IPS DF 4.7 (cell line): Measurements from ENCODE around the gene SPRED2.

ENCODE experiments used
- DNase-seq: peaks from one replicate; pipeline ENCODE4 v3.0.0-alpha.2; 2013; ENCODE audit warnings: low spot score; ENCODE audit errors: extremely low read depth

The SPRED2 gene

DNA sequence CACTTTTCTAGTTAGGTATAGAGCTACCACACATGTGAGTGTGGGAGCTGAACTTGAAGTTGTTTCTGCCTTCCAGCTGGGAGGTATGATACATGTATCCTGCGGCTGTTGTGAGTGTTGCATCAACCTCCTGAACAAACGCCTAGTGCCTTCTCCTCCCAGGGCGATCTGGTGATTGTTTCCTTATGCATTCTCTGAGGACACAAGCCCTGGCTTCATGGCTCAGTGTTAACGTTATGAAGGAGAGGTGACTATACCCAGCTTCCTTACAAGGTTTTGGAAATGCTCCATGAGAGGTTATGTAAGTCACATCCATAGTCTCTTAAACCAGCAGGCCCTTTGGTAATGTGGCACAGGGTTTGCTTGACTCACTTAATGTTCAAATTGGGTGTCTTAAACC is 64.9 kb downstream of the SPRED2 start:
- no peak for DNase-seq

DNA sequence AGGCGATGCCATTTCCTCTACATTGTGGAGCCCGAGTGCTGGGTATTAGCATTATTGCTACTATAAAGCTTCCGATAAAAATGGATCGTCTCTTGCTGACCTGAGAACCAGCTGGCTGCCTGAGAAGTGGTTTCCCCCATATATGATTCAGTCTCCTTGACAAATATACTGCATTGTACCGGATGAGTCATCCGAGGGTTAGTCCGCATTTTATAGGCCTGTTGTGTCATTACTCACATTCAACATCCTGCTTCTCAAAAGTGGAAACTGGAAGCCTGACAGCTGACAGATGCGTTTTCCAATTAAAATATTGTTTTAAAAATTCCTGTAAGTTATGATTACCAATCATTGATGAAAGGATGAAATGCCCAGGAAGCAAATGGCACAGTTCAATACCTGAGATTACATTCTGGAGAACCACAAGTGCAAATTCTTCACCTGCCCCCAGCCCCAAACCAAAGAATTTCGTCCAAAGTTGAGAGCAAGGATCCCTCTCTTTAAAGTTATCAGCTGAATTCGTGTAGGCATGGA is 65.7 kb downstream of the SPRED2 start:
- no peak for DNase-seq

DNA sequence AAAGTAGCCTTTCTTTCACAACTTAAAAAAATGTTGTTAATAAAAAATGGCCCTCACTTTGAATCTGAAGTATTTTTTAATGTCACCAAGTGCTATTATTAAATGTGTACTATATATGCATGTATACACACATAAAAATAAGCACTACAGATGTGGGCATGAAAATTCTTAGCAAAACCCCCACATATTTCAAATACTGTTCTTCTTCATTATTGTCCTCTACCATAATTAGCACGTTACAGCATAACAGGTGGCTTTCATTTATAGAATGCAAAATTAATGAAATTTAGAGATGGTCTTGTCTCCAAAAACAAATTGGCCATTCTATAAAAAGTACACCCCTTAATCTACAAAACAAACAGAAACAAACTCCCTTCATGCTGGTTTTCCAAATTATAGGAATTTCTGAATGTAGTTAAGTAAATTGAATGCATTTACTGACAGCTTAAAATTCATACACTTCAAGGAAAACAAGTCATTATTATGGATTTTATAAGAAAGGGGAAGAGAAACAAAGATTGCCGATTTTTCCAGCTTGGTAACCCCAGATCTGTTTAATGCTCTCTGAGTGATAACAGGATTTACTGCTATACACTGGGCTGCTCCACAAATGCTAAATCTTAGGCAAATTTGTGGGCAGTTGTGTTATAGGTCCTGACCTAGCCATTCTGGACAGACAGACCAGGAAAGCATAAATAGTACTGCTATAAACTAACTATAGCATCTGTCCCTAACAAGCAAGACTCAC is 67.2 kb downstream of the SPRED2 start:
- no peak for DNase-seq

DNA sequence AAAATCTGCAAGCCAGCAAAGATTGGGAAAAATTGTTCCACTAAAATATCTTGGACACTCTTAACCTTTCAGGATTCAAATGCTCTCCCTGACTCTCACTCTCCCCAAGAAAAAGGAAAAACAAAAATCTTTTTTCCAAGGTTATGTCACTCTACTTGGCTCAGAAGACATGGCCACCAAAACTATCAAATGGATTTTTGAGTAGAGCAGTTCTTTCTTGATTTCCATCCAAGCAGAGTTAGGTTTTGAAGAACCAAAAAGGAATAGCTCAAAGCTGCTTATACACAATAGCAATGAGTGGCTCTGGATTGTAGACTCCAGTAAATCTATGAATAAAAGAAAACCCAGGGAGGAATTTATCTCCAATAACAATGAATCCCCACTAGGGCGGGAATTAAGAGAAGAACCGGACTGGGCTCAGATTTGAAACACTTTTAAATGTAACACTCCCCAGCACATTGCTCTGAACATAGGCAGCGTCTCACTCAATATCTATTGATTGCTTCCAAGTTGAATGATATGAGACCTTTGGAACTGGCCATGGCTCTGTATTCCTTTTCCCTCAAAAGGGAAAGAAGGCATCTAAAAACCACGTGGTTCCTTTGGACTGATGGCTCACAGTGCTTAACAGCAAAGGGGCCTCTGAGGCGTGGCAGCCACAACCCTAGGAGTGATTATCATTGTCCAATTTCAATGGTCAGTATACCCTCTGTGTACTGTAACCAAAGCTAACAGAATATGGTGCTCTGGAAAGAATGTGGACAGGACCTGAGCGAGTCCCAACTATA is 68.3 kb downstream of the SPRED2 start:
- DNase-seq: no peak

DNA sequence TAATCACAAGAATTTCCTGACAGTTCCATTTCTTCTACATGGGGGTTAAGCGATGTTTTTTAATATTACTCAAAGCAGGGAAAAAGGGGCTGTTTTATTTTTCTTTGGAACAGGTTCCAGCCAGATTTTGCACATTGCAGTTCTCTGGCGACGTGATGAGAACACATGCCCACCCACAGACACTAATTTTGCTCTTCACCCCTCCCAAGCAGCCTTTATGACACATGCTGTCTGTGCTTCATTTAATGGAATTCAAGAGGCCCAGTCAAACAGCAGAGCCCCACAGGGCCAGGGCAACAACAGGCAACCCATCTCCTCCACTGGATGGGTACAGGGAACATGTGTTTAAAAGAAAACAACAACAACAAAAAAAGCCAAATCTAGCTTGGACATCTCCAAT is 70.8 kb downstream of the SPRED2 start:
- DNase-seq: no peak

DNA sequence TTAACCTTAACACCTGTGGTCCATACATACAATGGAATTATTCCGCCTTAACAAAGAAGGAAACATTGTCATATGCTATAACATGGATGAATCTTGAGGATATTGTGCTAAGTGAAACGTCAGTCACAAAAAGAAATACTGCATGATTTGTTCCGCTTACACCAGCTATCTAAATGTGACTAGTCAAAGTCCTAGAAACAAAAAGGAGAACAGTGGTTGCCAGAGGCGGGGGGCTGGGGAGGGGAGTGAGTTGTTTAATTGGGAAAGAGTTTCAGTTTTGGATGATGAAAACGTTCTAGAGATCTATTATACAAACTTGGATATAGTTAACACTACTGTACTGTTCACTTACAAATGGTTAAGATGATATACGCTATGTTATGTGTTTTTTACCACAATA is 72.0 kb downstream of the SPRED2 start:
- DNase-seq: no peak

DNA sequence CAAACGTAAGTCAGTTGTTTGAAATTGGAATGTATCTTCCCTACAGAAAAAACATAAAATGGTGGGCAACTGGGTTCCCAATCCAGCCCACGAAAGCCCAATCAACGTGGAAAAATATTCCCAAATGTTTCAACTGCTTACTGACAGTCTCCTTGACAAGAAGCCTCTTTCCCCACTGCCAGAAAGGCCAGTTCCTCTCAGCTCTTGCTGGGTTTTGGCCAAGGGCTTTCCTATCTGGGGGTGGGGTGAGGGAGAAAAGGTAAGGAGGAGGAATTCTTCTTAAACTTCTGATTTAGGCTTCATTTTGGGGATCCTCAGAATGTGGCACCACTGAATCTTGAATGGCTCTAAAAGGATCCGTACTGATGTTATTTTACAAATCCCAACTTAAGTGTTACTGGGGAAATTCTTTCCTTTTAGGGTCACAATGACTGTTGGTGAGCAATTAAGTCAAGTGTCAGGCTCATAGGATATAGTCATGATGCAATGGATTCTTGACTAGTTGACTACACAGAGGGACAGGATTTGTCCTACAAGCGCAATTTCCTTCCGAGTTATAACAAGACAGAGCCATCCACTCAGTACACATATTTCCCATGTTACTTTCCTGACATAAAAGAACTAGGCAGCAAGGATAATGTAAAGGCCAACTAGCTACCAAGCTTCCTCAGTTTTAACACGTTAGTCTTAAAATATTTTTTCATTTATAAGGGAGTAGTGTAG is 73.6 kb downstream of the SPRED2 start:
- no peak for DNase-seq

DNA sequence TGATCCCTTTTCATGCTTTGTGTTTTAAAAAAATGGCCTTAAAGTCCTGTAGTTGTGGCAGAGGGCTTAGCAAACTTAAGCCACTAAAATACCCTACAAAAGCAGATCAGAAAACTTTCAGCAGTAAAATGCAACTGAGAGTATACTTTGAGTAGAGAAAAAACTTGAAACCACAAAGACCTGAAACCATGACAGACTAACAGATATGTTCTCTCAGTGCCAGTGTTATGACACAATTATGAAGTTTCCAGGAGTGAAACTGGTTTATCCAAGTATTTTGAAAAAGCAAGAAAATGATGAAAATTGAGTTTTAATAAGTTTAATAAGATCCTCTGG is 74.5 kb downstream of the SPRED2 start:
- no peak for DNase-seq

DNA sequence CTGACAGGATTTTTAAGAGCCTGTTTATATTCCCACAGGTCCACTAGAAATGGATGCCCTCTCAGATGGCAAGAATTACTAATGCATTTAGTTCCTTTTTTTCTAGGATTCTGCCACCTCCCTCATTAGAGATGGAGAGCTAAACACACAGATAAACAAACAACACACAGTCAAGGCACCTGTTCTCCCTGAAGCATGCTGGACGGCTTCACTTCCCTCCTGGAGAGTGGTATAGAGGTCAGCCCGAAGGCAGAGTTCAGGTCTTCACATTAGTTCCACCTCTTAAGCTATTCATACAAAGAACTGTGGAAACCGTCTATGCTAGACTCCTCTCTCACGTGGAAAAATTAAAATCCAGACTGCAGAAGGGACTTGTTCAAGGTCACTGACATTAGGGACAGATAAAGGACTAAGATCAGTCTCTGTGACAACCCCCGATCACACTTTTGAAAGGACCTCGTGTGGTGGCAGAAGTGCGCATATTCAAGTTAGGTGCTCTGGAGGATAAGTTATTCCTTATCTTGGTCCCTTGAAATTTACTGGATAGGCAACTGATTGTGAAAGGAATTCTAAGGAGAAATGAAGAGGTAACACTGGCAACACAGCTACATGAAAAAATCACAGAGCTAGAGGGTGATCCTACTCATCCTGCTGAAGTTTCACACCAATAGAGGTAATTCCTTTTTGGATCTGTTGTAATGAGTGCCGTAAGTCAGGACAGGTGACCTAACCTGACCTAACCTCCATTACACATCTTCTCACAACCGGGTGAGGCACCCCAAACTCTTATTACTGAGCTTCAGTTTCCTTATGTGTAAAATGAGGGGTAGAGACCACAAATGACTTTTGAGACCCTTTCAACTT is 75.1 kb downstream of the SPRED2 start:
- DNase-seq: no peak

DNA sequence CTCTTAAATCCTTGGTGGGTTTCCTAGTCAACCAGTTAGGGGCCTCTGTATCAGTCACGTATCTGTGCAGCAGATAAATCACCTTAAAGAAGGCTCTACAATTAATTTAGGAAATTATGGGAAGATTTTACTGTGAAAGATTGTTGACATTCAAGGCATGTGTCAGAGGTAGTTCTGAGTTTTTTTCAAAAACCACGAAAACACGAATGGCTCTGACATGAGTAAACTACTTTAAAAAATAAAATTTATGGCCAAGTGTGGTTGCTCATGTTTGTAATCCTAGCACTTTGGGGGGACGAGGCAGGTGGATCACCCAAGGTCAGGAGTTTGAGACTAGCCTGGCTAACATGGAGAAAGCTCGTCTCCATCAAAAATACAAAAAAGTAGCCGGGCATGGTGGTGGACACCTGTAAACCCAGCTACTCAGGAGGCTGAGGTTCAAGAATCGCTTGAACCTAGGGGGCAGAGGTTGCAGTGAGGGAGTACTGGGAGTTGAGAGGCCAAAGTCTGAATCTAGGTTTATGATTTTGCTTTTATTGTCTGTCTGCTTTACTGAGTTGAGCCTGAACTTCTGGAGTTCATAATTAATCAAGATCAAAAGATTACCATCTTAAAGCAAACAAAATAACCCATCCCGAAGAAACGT is 77.1 kb downstream of the SPRED2 start:
- no peak for DNase-seq

DNA sequence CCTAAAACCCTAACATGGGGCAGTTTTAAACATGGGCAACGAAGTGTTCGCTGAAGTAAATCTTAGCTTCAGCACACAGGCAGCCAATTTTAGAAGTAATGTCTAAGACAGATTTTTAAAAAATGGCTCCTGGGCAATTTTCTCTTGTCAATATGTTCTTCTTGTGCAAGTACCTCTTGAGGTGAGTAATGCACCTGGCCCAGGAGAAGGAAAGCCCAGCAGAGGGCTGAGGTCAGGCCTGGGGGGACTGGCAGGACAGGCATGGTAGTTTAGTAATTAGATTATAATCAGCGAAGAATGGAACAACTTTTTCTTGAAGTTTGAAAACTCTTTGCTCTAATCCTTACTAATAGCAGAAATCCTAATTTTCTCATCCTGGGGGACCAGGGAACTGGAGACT is 77.6 kb downstream of the SPRED2 start:
- DNase-seq: no peak

DNA sequence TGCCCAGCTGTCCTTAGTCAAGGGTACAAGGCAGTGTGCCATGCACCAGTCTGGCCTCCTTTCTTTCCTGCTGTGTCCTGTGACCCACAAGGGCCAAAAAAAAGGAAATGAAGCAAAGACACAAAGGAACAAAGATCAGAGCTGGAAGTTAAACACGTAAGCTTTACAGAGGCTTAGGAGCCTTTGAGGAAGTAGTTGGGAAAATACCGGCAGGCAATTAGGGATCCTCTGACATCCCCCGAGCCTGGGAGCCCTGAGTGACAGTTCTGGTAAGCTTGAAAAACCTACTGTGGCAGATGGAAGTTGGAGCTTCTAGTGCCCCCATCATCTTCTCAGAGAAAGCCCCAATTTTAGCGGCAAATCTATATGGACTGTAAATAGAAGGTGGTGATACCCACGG is 78.5 kb downstream of the SPRED2 start:
- no peak for DNase-seq

DNA sequence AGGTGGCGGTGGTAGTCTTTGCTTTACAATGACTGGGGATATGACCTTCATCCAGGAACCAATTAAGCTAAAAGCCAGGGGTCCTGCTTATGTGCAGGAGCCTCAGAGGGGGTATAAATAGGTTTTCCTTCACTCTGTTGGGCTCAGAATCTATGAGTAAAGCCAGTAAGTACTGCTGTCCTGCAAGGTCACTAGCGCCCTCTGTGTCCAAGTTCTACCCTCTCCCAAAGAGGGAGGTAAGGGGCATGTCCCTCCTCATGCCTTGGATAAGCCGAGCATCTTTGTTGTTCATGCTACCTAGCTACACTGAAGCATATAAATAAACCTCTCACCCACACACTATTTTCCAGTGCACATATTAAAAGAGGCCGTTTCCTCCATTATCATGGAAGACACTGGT is 79.4 kb downstream of the SPRED2 start:
- DNase-seq: no peak

DNA sequence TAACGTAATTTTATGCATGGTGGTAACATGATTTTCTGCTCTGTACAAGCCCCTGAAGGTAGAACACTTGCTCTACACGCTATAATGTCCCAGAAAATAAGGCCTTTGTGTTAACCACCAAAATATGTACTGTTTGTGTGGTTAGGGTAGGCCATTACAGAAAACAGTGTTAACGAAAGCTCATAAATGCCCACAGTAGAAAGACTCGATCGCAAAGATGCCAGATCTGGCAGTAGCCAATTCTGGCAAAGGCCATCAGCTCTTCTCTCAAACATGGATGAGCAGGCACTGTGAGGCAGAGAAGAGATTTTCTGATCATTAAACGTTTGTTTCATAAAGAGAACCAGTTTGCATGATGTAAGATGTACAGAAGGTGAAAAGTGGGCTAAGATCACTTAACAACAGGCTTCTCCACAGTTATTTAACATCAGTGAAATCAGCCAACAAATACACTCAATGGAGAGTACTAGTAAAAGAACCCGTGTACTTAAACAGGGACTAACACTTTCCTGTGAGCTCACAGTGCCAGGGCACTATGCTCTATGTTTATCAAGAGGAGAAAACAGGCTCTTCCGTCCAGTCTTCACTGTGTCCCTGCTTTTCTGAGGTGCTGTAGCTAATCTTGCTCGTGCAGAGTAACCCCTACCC is 80.3 kb downstream of the SPRED2 start:
- no peak for DNase-seq

DNA sequence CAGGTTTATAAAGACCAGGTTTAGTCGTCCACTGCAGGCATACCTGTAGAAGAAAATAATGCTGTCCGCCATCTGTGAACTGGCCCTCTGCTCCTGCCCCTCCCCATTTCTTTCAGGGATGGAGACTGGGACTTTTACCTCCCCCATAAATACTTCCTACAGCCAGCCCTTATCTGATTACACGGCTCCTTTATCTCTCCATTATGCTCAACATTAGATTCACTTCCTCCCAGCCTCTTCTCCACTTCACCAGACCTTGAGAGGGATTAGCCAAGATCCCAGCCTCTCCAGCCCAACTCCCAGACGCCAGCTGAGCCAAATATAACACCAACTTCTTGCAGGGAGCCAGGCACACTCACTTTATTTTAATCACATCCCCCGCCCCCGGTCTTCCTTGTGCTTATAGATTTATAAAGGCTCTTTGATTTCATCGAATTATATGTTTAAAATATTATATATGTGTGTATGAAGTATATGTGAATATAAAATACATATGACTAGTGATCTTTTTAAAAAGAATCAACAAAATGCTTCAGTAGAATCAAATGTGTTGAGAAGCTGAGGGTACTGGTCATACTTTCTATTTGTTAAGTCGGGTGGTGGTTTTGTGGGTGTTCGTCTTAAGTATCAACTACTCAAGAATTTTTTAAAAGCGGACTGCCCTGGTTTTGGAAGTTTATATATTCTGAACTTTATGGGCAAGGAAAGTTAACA is 81.0 kb downstream of the SPRED2 start:
- no peak for DNase-seq

DNA sequence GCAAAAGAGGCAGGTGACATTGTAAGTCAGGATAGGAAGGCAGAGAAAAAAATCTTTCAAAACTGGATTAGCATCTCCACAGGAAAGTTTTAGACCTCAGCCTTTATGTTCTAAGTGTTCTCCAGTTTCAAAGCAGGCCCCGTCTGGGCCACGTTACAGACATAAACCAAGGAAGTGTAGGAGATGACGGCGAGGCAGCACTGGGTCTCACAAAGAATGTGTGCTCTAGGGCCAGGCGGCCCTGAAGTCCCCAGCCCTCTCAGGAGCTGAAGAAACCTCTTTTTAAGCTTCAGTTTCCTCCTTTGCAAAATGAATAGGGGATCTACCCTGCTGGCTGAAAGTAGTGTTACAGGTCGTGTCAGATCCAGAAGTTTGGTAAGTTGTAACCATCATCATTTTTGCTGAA is 81.7 kb downstream of the SPRED2 start:
- no peak for DNase-seq

DNA sequence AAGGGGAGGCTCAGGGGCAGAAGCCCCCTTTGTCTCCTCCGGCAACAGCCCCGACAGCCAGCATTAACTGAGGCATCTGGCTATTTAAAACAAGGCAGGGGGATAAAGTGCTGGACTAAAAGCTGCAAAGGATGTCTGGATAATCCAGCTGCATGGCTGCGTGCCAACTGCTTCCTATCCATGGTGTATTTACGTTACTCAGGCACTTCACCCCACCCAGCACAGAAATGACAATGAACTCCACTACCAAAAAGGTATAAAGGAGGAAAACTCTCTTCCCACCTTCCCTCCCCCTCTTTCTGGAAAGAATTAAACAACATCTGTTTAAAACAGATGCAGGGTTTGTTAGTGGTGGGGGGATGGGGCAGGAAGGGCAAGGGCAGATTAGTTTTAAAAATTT is 82.5 kb downstream of the SPRED2 start:
- no peak for DNase-seq

DNA sequence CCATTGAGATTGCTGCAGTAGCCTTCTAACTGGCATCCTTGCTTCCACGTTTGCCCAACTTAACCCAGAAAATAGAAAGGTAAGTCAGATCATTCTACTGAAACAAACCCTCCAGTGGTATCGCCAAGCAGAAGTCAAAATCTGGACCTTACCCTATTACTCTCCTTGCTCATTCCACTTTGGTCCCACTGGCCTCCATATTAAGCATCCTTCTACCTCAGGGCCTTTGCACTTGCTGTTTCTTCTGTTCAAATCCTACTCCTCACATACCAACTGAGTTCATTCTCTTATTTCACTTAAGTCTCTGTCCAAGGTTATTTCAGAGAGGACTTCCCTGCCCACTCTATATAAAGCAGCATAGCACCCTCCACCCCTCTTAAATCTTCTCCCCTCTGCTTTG is 84.5 kb downstream of the SPRED2 start:
- no peak for DNase-seq

DNA sequence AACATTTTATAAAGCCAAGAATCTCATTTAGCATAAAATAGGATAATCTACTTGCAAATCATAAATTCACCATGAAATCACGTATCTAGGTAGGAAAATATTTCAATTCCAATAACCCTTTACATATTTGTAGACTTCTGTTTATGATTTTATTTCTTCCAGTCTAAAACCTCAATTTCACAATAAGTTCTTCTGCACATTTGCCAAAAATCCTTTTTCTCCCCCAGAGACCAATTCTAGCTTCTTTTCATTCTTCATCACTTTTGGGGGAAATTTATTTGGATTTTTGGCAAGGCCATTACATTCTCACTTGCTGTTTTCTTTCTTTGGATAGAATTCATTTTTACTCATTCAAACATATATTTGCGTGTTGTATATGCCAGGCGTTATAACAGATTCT is 86.8 kb downstream of the SPRED2 start:
- DNase-seq: no peak

DNA sequence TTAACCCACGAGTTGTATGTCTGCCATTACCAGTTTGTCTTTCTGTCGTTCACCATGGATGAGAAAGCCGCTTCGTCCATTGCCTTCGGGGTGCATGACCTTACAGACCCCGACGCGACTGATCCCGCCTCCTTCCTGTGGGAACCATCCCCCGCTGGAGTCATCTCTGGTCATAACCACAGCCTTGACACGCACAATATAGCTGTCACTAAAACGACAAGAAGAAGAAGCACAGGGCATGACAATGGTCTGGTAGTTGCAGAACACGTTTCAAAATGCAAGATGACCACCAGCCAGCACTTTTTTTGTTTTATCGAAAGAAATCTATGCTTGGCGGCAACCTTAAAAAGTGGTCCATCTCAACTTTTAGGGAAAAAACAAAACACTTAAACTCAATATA is 87.7 kb downstream of the SPRED2 start:
- DNase-seq: no peak
